GM18505 (cell line): ENCODE measurements around the gene RICTOR.
"Not testable (repeated sequence)": the region's sequence is repeated elsewhere in the genome, so short reads cannot be mapped to it uniquely, and the experiment has no call there.

Source experiments
- ATAC-seq: cut with Tn5 transposase; IDR thresholded peaks from one replicate; pipeline ENCODE4 v1.9.1; 2021; ENCODE audit not compliant: unreplicated experiment
- POLR2A ChIP-seq: IDR thresholded peaks from 4 replicates; pipeline ENCODE4 v1.6.1; 2011; ENCODE audit warnings: borderline replicate concordance; ENCODE audit not compliant: insufficient read depth, insufficient read length; ENCODE audit errors: extremely low read depth

Gene RICTOR

GRCh38 chr5:39062104-39062503 is 12.1 kb downstream of the RICTOR start:
- TF ChIP-seq POLR2A: no peak
- ATAC-seq: no peak

DNA sequence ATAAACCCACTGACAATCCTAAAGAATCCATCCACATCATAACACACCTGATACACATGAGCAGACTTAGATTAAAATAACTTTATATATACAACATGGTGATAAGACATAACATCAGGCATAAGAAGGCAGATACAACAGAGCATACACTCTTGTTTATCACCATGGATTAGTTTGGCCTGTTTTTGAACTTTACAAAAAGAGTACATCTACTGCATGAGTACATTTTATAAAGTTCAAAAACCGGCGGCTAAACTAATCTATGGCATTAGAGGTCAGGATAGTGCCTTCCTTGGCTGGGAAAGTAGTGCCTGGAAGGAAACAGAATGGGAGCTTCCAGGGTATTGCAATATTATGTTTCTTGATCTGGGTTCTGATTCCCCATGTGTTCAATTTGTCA is 15.1 kb downstream of the RICTOR start:
- TF ChIP-seq POLR2A: no peak
- ATAC-seq: no peak

- ATAC-seq: peak; percentile 72
- no peak for TF ChIP-seq POLR2A
These were observed 15.8 kb downstream of the RICTOR start for GRCh38 chr5:39058178-39058921.

- ATAC-seq: peak; percentile 45
- TF ChIP-seq POLR2A: no peak
These were observed 16.5 kb downstream of the RICTOR start for GRCh38 chr5:39057734-39058133.

- ATAC-seq: no peak
- no peak for TF ChIP-seq POLR2A
These were observed 18.3 kb downstream of the RICTOR start for GRCh38 chr5:39055768-39056398.

- ATAC-seq: no peak
- no peak for TF ChIP-seq POLR2A
These were observed 19.0 kb downstream of the RICTOR start for GRCh38 chr5:39055027-39055767.

DNA sequence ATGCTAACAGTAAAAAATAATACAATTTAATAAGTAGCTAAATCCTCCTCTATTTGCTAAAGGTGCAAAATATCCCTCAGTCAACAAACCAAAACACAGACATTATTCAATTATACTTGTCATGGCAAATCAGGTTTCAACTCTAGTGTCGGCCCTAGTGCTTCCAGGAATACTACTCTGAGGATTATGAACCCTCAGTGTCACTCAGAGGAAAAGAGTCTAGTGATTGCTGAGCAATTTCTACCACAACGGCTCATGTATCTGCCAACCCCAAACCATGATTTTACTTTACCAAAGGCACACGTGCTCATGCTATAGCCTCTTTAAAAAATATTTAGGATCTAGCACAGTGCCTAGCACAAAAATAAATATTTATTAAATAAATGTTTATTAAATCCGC is 21.0 kb downstream of the RICTOR start:
- no peak for ATAC-seq
- no peak for TF ChIP-seq POLR2A

DNA sequence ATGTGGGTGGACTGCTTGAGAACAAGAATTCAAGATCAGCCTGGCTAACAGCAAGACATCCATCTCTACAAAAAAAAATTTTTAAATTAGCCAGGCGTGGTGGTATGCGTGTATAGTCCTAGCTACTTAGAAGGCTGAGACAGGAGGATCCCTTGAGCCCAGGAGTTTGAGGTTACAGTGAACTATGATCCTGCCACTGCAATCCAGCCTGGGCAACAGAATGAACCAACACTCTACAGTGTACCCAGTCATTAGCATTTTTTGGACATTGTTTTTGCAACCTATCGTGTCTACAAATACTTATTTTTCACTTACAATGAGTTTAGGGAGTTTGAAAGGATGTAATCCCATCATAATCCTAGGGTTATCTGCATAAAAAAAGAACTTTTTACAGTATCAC is 22.1 kb downstream of the RICTOR start:
- no peak for TF ChIP-seq POLR2A
- ATAC-seq: no peak

GRCh38 chr5:39049315-39049714 is 24.9 kb downstream of the RICTOR start:
- no peak for ATAC-seq
- TF ChIP-seq POLR2A: no peak

DNA sequence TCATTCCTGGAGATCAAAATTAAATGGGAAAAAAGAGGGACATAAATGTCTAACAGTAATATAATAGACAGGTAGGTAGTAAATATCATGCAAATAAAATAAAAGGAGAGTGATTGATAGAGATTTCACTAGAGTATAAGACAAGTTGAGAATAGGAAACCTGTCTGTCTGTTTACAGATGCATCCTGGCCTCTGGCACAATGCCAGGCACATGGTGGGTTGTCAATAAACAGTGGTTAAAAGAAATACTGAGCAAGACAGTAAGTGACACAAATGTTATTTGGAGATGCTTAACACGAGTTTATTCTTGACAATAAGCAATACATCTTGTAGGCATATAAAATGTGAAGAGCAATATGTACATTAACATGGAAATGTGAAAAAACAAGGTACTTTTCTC is 33.3 kb downstream of the RICTOR start:
- no peak for TF ChIP-seq POLR2A
- ATAC-seq: no peak

- ATAC-seq: not testable (repeated sequence)
These were observed 39.7 kb downstream of the RICTOR start for GRCh38 chr5:39034493-39034892.

DNA sequence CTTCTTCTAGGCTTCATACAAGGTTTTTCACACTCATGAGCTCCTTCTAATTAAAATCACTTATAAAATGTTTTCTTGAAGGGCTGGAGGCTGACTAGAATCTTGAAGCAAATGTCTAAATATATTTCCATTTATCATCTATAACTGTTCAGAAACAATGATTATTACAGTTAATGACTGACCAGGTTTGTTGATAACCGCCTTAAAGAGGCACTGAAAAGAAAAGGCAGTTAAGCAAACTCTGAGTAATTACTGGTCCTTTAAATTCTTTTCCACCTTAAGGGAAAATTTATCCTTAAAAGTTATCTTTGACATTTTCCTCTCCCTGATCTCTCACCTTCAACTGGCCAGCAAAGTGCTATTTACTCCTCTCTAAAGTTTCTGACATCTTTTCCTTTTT is 43.2 kb downstream of the RICTOR start:
- no peak for ATAC-seq
- no peak for TF ChIP-seq POLR2A

DNA sequence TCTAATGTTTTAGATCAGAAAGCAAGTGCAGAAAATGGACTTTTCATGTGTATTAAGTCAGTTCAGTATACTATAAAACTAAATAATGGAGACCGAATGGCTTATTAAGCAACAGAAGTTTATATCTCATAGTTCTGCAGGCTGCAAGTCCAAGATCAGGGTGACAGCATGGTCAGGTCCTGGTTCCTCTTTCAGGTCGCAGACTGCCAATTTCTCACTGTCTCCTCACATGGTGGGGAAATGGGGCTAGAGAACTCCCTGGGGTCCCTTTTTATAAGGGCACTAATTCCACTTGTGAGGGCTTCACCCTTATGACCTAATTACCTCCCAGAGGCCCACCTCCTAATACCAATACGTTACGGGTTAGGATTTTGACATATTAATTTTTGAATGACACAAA is 48.7 kb downstream of the RICTOR start:
- ATAC-seq: no peak
- TF ChIP-seq POLR2A: no peak

DNA sequence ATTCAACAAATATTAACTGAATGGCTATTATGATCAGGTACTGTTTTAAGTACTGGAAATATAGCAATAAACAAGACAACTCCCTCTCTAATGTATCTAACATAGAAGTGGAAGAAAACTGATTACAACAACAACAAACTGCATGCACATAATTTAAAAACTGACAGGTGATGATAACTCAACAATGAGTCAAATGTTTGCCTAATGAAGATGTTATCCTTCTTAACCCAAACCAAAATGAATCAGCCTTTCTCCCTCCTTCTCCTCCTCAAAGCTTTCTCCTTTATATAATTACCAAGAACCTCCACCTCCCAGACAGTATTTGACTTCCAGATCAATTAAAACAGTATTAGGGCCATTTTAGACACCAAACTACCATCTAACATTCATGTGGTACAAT is 49.3 kb downstream of the RICTOR start:
- ATAC-seq: no peak
- TF ChIP-seq POLR2A: no peak
